HepG2 (cell line): ENCODE data around the gene PCSK5.

Source experiments
- ZNF33B ChIP-seq: sonication (generic); formaldehyde crosslinking; IDR thresholded peaks from 2 replicates; pipeline ENCODE4 v1.5.1; 2020; ENCODE audit warnings: mild to moderate bottlenecking, missing genetic modification reagents
- TF ChIP-seq, protein P1 (sequence below): sonication (generic); formaldehyde crosslinking; IDR thresholded peaks from 2 replicates; pipeline ENCODE4 v1.4.0; 2020; ENCODE audit warnings: missing genetic modification reagents
- TF ChIP-seq, protein P2 (sequence below), 2 experiments: IDR thresholded peaks; 2 replicates each; pipeline ENCODE4 v1.6.1; 2011 to 2012; ENCODE audit warnings: low read length in 2 of 2, borderline replicate concordance in 1 of 2, low read depth in 1 of 2, mild to moderate bottlenecking in 1 of 2, moderate library complexity in 1 of 2
- TF ChIP-seq, protein P3 (sequence below): sonication (generic); formaldehyde crosslinking; IDR thresholded peaks from 2 replicates; pipeline ENCODE4 v1.4.0; 2020; ENCODE audit warnings: missing genetic modification reagents

DNA sequence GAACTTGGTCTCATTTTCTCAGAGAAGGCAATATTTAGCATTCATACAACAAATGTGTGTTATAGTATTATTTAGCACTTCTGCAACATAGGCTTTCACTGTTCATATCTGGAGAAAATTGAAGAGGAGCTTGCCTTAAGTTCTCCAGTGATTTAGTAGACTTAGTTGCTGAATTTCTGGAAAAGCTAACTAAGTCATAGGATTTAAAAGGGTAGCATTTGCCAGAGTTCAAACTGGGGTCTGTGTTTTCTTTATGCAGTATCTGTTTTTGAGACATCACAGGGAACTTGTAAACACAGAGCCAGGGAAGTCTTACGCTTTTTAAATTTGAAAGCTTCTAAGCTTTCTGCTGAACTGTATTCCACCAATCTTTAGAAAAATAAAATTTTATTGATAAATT lies 8.7 kb upstream of the PCSK5 start:
- TF ChIP-seq, protein P1, sequence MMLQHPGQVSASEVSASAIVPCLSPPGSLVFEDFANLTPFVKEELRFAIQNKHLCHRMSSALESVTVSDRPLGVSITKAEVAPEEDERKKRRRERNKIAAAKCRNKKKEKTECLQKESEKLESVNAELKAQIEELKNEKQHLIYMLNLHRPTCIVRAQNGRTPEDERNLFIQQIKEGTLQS (CRISPR knock-in tag): no peak
- TF ChIP-seq, protein P2, sequence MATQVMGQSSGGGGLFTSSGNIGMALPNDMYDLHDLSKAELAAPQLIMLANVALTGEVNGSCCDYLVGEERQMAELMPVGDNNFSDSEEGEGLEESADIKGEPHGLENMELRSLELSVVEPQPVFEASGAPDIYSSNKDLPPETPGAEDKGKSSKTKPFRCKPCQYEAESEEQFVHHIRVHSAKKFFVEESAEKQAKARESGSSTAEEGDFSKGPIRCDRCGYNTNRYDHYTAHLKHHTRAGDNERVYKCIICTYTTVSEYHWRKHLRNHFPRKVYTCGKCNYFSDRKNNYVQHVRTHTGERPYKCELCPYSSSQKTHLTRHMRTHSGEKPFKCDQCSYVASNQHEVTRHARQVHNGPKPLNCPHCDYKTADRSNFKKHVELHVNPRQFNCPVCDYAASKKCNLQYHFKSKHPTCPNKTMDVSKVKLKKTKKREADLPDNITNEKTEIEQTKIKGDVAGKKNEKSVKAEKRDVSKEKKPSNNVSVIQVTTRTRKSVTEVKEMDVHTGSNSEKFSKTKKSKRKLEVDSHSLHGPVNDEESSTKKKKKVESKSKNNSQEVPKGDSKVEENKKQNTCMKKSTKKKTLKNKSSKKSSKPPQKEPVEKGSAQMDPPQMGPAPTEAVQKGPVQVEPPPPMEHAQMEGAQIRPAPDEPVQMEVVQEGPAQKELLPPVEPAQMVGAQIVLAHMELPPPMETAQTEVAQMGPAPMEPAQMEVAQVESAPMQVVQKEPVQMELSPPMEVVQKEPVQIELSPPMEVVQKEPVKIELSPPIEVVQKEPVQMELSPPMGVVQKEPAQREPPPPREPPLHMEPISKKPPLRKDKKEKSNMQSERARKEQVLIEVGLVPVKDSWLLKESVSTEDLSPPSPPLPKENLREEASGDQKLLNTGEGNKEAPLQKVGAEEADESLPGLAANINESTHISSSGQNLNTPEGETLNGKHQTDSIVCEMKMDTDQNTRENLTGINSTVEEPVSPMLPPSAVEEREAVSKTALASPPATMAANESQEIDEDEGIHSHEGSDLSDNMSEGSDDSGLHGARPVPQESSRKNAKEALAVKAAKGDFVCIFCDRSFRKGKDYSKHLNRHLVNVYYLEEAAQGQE (IDR thresholded peaks at IDR 0.05; ENCODE audit: borderline replicate concordance in 1 of 2, low read depth in 1 of 2, low read length in 2 of 2): no peak
- no peak for TF ChIP-seq ZNF33B (CRISPR knock-in tag)
- TF ChIP-seq, protein P3, sequence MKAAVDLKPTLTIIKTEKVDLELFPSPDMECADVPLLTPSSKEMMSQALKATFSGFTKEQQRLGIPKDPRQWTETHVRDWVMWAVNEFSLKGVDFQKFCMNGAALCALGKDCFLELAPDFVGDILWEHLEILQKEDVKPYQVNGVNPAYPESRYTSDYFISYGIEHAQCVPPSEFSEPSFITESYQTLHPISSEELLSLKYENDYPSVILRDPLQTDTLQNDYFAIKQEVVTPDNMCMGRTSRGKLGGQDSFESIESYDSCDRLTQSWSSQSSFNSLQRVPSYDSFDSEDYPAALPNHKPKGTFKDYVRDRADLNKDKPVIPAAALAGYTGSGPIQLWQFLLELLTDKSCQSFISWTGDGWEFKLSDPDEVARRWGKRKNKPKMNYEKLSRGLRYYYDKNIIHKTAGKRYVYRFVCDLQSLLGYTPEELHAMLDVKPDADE: no peak
